ENCODE measurements around the gene SHLD1.

GRCh38 chr20:5785146-5785545 lies 34.9 kb downstream of the SHLD1 start:
- no peak for TF ChIP-seq EZH2 (IDR thresholded peaks at IDR 0.05; ENCODE audit: borderline replicate concordance, low read depth, low read length, severe bottlenecking)
- TF ChIP-seq, protein P1, sequence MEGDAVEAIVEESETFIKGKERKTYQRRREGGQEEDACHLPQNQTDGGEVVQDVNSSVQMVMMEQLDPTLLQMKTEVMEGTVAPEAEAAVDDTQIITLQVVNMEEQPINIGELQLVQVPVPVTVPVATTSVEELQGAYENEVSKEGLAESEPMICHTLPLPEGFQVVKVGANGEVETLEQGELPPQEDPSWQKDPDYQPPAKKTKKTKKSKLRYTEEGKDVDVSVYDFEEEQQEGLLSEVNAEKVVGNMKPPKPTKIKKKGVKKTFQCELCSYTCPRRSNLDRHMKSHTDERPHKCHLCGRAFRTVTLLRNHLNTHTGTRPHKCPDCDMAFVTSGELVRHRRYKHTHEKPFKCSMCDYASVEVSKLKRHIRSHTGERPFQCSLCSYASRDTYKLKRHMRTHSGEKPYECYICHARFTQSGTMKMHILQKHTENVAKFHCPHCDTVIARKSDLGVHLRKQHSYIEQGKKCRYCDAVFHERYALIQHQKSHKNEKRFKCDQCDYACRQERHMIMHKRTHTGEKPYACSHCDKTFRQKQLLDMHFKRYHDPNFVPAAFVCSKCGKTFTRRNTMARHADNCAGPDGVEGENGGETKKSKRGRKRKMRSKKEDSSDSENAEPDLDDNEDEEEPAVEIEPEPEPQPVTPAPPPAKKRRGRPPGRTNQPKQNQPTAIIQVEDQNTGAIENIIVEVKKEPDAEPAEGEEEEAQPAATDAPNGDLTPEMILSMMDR (IDR thresholded peaks at IDR 0.05; ENCODE audit: borderline replicate concordance, extremely low read depth, low read length, poor library complexity, severe bottlenecking): no peak

All from DND-41 (cell line).